HepG2 (cell line): ENCODE data around the gene DENND4B. TPM values are rescaled to one million over a fixed set of nuclear protein-coding genes. Genes with fewer than 3 reads are reported as not detected.

Experiments used
- CBFB ChIP-seq: sonication (generic); formaldehyde crosslinking; IDR thresholded peaks from 2 replicates; pipeline ENCODE4 v1.4.0; 2020; ENCODE audit warnings: missing genetic modification reagents
- EED ChIP-seq: sonication (generic); formaldehyde crosslinking; IDR thresholded peaks from 2 replicates; pipeline ENCODE4 v1.5.0; 2020; ENCODE audit warnings: mild to moderate bottlenecking, missing genetic modification reagents
- FIP1L1 ChIP-seq: fragments of 200-400 bp; formaldehyde crosslinking; IDR thresholded peaks from 2 replicates; pipeline ENCODE4 v1.6.1; 2018; ENCODE audit warnings: low read depth, mild to moderate bottlenecking, low read length, moderate library complexity, borderline replicate concordance; ENCODE audit not compliant: insufficient read depth
- HDAC1 ChIP-seq: sonication (generic); formaldehyde crosslinking; IDR thresholded peaks from 2 replicates; pipeline ENCODE4 v1.5.1; 2020; ENCODE audit warnings: mild to moderate bottlenecking, missing genetic modification reagents
- IKZF4 ChIP-seq: sonication (generic); formaldehyde crosslinking; IDR thresholded peaks from 2 replicates; pipeline ENCODE4 v1.5.1; 2020; ENCODE audit warnings: borderline replicate concordance, mild to moderate bottlenecking, low read depth, missing genetic modification reagents; ENCODE audit errors: not compliant biosample characterization
- ISL2 ChIP-seq: sonication (generic); formaldehyde crosslinking; IDR thresholded peaks from 2 replicates; pipeline ENCODE4 v1.5.0; 2020; ENCODE audit warnings: missing genetic modification reagents
- KDM4B ChIP-seq: sonication (generic); formaldehyde crosslinking; IDR thresholded peaks from 2 replicates; pipeline ENCODE4 v1.4.0; 2020; ENCODE audit warnings: missing genetic modification reagents
- KDM5B ChIP-seq: sonication (generic); formaldehyde crosslinking; IDR thresholded peaks from 2 replicates; pipeline ENCODE4 v1.4.0; 2020; ENCODE audit warnings: missing genetic modification reagents, mild to moderate bottlenecking, borderline replicate concordance
- MED13 ChIP-seq: sonication (generic); formaldehyde crosslinking; IDR thresholded peaks from 2 replicates; pipeline ENCODE4 v1.5.0; 2020; ENCODE audit warnings: missing genetic modification reagents
- NFYC ChIP-seq: IDR thresholded peaks from 2 replicates; pipeline ENCODE4 v1.6.1; 2016; ENCODE audit warnings: missing genetic modification reagents, missing compliant biosample characterization
- RBM22 ChIP-seq: fragments of 200-400 bp; formaldehyde crosslinking; optimal IDR thresholded peaks from 2 replicates; pipeline ENCODE3; 2017; ENCODE audit warnings: mild to moderate bottlenecking, low read length, moderate library complexity
- RELA ChIP-seq: sonication (generic); formaldehyde crosslinking; IDR thresholded peaks from 2 replicates; pipeline ENCODE4 v1.4.0; 2020; ENCODE audit warnings: missing genetic modification reagents
- SMAD3 ChIP-seq: sonication (generic); formaldehyde crosslinking; IDR thresholded peaks from 2 replicates; pipeline ENCODE4 v1.4.0; 2020; ENCODE audit warnings: missing genetic modification reagents
- SRSF1 ChIP-seq: fragments of 200-400 bp; formaldehyde crosslinking; optimal IDR thresholded peaks from 2 replicates; pipeline ENCODE3; 2017; ENCODE audit warnings: mild to moderate bottlenecking, low read depth, low read length, moderate library complexity
- YEATS2 ChIP-seq: sonication (generic); formaldehyde crosslinking; IDR thresholded peaks from 2 replicates; pipeline ENCODE4 v1.4.0; 2020; ENCODE audit warnings: missing genetic modification reagents, borderline replicate concordance
- ZBTB21 ChIP-seq: sonication (generic); formaldehyde crosslinking; IDR thresholded peaks from 2 replicates; pipeline ENCODE4 v1.4.0; 2020; ENCODE audit warnings: missing genetic modification reagents
- ZC3H4 ChIP-seq: sonication (generic); formaldehyde crosslinking; IDR thresholded peaks from 2 replicates; pipeline ENCODE4 v1.4.0; 2020; ENCODE audit warnings: missing genetic modification reagents, borderline replicate concordance
- ZNF232 ChIP-seq: sonication (generic); formaldehyde crosslinking; IDR thresholded peaks from 2 replicates; pipeline ENCODE4 v1.4.0; 2020; ENCODE audit warnings: missing genetic modification reagents, borderline replicate concordance
- ZNF343 ChIP-seq: sonication (generic); formaldehyde crosslinking; IDR thresholded peaks from 2 replicates; pipeline ENCODE4 v1.4.0; 2020; ENCODE audit warnings: mild to moderate bottlenecking, missing genetic modification reagents
- ZNF570 ChIP-seq: sonication (generic); formaldehyde crosslinking; IDR thresholded peaks from 2 replicates; pipeline ENCODE4 v1.4.0; 2020; ENCODE audit warnings: mild to moderate bottlenecking, missing genetic modification reagents, borderline replicate concordance
- ZNF670 ChIP-seq: sonication (generic); formaldehyde crosslinking; IDR thresholded peaks from 2 replicates; pipeline ENCODE4 v1.8.0; 2022; ENCODE audit warnings: mild to moderate bottlenecking, missing genetic modification reagents, borderline replicate concordance
- ZSCAN31 ChIP-seq: sonication (generic); formaldehyde crosslinking; IDR thresholded peaks from 2 replicates; pipeline ENCODE4 v1.5.0; 2020; ENCODE audit warnings: low read depth, mild to moderate bottlenecking, missing genetic modification reagents
- polyA plus RNA-seq, 8 experiments: library from polyadenylated mRNA; depleted of rRNA in 3 of 8; stranded (reverse) in 7 of 8; unstranded in 1 of 8; fragments of >200 nt; fragmentation: Illumina TruSeq in 4 of 8; extraction: Trizol in 4 of 8; gene quantifications; 2 replicates each; pipeline versions ENCODE4 v1.2.1 to v1.2.3, GENCODE V29; 2011 to 2016; ENCODE audit warnings: low read depth in 4 of 8, missing spikeins in 1 of 8, mixed read lengths in 1 of 8; ENCODE audit not compliant: insufficient read depth in 1 of 8
- total RNA-seq, 5 experiments: library from RNA; depleted of rRNA; stranded (reverse); fragments of >200 nt; fragmentation: Illumina TruSeq; extraction: Trizol; gene quantifications; 2 replicates each; pipeline ENCODE4 v1.2.3, GENCODE V29; 2016; ENCODE audit warnings: low read depth in 1 of 5
- TF ChIP-seq, protein P1 (sequence below): sonication (generic); formaldehyde crosslinking; IDR thresholded peaks from 2 replicates; pipeline ENCODE4 v1.4.0; 2020; ENCODE audit warnings: low read depth, mild to moderate bottlenecking, missing genetic modification reagents
- TF ChIP-seq, protein P2 (sequence below): sonication (generic); formaldehyde crosslinking; conservative IDR thresholded peaks from 2 replicates; pipeline ENCODE4 v1.8.1; 2023; ENCODE audit warnings: missing genetic modification reagents
- TF ChIP-seq, protein P3 (sequence below): sonication (generic); formaldehyde crosslinking; IDR thresholded peaks from 2 replicates; pipeline ENCODE4 v1.4.0; 2020; ENCODE audit warnings: mild to moderate bottlenecking, low read depth, missing genetic modification reagents

Gene DENND4B
- total and polyA plus RNA-seq, 2 of the 13 experiments (the other 11 are each of a cell fraction or from before 2014, with no cell fraction given), result 15.1 to 20.3 TPM

DNA sequence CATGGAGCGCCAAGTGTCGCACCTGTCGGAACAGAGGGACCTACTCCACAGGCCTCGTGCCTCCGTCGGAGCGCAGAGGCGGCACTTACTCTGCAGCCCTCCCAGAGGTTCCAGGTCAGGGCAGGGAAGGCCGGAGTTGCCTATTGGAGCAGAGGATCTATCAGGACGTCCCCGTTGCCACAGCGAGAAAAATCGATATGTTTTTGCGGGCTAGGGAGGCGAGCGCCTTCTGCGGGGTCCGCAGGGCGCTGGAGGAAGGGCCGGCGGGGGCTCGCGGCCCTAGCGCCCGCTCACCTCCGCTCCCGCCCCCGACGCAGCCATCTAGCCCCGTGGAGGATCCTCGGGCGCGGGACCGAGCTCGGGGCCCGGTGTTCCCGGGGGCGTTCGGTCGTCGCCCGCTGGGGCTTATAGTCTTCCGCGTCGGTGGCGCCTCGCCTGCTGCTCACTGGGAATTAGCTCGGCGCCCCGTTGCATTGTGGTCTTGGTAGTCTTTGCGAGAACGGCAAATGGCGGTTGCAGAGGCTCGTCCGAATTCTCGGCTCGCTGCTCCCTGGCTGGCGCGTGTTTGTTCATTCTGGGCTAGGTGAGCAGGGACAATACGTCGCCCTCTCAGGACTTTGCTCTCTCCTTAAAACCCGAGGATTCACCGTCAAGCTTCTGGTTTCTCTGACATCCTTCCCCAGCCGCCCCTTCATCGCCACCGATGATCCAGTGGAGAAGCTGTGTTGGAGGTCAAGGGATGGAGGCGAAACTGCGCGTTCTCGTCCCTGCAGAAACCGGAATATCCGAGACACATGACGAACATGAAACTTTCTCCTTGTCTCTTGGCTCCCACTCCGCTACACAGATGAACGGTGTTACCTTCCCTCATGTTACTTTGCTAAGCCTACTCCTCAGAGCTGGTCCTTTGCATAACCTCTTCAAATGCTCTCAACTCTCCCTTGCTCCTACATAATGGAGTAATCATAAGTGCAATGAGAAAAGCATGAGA lies 31.0 kb upstream of the DENND4B start, which contains the start of gene JTB (continued):
- TF ChIP-seq SMAD3 (CRISPR knock-in tag) (0 out of 2 replicates have a peak, but pooled peaks have one; percentile 54), EED (CRISPR knock-in tag) (no peak), ZNF670 (CRISPR knock-in tag) (peak; percentile 54; the same call in 1 of the 2 replicates), HDAC1 (CRISPR knock-in tag) (peak; percentile 75), ZNF570 (no peak), MED13 (no peak), YEATS2 (0 out of 2 replicates have a peak, but pooled peaks have one; percentile 49), RELA (CRISPR knock-in tag) (no peak), KDM4B (CRISPR knock-in tag) (no peak), KDM5B (peak; percentile 80), ISL2 (peak; percentile 58; the same call in 1 of the 2 replicates), ZBTB21 (CRISPR knock-in tag) (no peak), ZSCAN31 (CRISPR knock-in tag) (0 out of 2 replicates have a peak, but pooled peaks have one; percentile 35), ZNF343 (CRISPR knock-in tag) (peak; percentile 81; the same call in 1 of the 2 replicates), ZC3H4 (CRISPR knock-in tag) (no peak), ZNF232 (CRISPR knock-in tag) (no peak), RBM22 (peak; percentile 68), NFYC (CRISPR knock-in tag) (peak; percentile 60), CBFB (CRISPR knock-in tag) (peak; percentile 64), SRSF1 (no peak), FIP1L1 (no peak), IKZF4 (peak; percentile 95)
- TF ChIP-seq, protein P1, sequence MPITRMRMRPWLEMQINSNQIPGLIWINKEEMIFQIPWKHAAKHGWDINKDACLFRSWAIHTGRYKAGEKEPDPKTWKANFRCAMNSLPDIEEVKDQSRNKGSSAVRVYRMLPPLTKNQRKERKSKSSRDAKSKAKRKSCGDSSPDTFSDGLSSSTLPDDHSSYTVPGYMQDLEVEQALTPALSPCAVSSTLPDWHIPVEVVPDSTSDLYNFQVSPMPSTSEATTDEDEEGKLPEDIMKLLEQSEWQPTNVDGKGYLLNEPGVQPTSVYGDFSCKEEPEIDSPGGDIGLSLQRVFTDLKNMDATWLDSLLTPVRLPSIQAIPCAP (CRISPR knock-in tag), result no peak
- TF ChIP-seq, protein P2, sequence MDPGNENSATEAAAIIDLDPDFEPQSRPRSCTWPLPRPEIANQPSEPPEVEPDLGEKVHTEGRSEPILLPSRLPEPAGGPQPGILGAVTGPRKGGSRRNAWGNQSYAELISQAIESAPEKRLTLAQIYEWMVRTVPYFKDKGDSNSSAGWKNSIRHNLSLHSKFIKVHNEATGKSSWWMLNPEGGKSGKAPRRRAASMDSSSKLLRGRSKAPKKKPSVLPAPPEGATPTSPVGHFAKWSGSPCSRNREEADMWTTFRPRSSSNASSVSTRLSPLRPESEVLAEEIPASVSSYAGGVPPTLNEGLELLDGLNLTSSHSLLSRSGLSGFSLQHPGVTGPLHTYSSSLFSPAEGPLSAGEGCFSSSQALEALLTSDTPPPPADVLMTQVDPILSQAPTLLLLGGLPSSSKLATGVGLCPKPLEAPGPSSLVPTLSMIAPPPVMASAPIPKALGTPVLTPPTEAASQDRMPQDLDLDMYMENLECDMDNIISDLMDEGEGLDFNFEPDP (CRISPR knock-in tag), result no peak
- TF ChIP-seq, protein P3, sequence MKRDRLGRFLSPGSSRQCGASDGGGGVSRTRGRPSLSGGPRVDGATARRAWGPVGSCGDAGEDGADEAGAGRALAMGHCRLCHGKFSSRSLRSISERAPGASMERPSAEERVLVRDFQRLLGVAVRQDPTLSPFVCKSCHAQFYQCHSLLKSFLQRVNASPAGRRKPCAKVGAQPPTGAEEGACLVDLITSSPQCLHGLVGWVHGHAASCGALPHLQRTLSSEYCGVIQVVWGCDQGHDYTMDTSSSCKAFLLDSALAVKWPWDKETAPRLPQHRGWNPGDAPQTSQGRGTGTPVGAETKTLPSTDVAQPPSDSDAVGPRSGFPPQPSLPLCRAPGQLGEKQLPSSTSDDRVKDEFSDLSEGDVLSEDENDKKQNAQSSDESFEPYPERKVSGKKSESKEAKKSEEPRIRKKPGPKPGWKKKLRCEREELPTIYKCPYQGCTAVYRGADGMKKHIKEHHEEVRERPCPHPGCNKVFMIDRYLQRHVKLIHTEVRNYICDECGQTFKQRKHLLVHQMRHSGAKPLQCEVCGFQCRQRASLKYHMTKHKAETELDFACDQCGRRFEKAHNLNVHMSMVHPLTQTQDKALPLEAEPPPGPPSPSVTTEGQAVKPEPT (CRISPR knock-in tag), result no peak; the same call in 1 of the 2 replicates
